HEK293 (cell line): Measurements from ENCODE around the gene FGFRL1.

Experiments used
- CTCF ChIP-seq: fragments of 450-650 bp; formaldehyde crosslinking; IDR thresholded peaks from 2 replicates; pipeline ENCODE4 v1.5.1; 2016; ENCODE audit warnings: missing biosample characterization, missing genetic modification characterization
- GLI2 ChIP-seq: fragments of 450-650 bp; formaldehyde crosslinking; IDR thresholded peaks from 2 replicates; pipeline ENCODE4; 2017; ENCODE audit warnings: missing biosample characterization, missing genetic modification characterization, low read depth, borderline replicate concordance
- ZNF221 ChIP-seq: fragments of 450-650 bp; formaldehyde crosslinking; IDR thresholded peaks from 2 replicates; pipeline ENCODE4 v1.5.1; 2017; ENCODE audit warnings: missing biosample characterization, missing genetic modification characterization, borderline replicate concordance
- ZNF362 ChIP-seq: fragments of 450-650 bp; formaldehyde crosslinking; IDR thresholded peaks from 2 replicates; pipeline ENCODE4 v1.5.1; 2016; ENCODE audit warnings: missing biosample characterization, missing genetic modification characterization
- ZNF692 ChIP-seq: fragments of 450-650 bp; formaldehyde crosslinking; IDR thresholded peaks from 2 replicates; pipeline ENCODE4 v1.5.1; 2016; ENCODE audit warnings: missing biosample characterization, missing genetic modification characterization
- ZNF792 ChIP-seq: fragments of 450-650 bp; formaldehyde crosslinking; IDR thresholded peaks from 2 replicates; pipeline ENCODE4 v1.5.1; 2016; ENCODE audit warnings: missing biosample characterization, missing genetic modification characterization

- no peak for TF ChIP-seq CTCF (tag by site-specific recombination)
- TF ChIP-seq ZNF792 (tag by site-specific recombination): no peak
- TF ChIP-seq ZNF221: no peak
- no peak for TF ChIP-seq ZNF692 (tag by site-specific recombination)
- TF ChIP-seq ZNF362: no peak
- no peak for TF ChIP-seq GLI2 (tag by site-specific recombination)
Observed at GRCh38 chr4:1023075-1023640, 11.7 kb downstream of the FGFRL1 start.
